Activated T-cell treated with anti-CD3 and anti-CD28 coated beads, Interleukin-2, amount 50 U/mL, for 72 hours (primary cell): Measurements from ENCODE around the gene FFAR1. TPM values are rescaled to one million over a fixed set of nuclear protein-coding genes. Genes with fewer than 3 reads are reported as not detected.

Source experiments
- ATAC-seq, 2 donors: fragments of 150-1000 bp; cut with Tn5 transposase; replicated peaks in 1 of 2; 2 replicates each; pipeline ENCODE4 v1.10.0; 2021; ENCODE audit warnings: moderate library complexity in 2 of 2, mild to moderate bottlenecking in 1 of 2
- DNase-seq, 2 donors: peaks; one replicate each; pipeline ENCODE4 v3.0.0; 2021 to 2022; ENCODE audit warnings: mixed read lengths in 1 of 2
- H3K27ac Mint-ChIP-seq: one replicate; pipeline ENCODE4 v1.8.0; 2022; ENCODE audit warnings: mild to moderate bottlenecking, moderate library complexity, mixed read lengths
- H3K27me3 Mint-ChIP-seq: one replicate; pipeline ENCODE4 v1.8.0; 2022; ENCODE audit warnings: low read depth, mixed read lengths
- H3K36me3 Mint-ChIP-seq, 2 donors: one replicate each; pipeline ENCODE4 v1.8.0; 2022; ENCODE audit warnings: mixed read lengths in 2 of 2, mild to moderate bottlenecking in 1 of 2; ENCODE audit not compliant: insufficient read depth in 2 of 2
- H3K4me1 Mint-ChIP-seq: one replicate; pipeline ENCODE4 v1.8.0; 2022; ENCODE audit warnings: low read depth, mixed read lengths
- H3K4me3 Mint-ChIP-seq, 2 donors: one replicate each; pipeline ENCODE4 v1.8.0; 2022; ENCODE audit warnings: mild to moderate bottlenecking in 2 of 2, mixed read lengths in 2 of 2, moderate library complexity in 2 of 2
- H3K9me3 Mint-ChIP-seq, 2 donors: one replicate each; pipeline ENCODE4 v1.8.0; 2022; ENCODE audit warnings: mixed read lengths in 2 of 2
- total RNA-seq, 2 donors: library from RNA; stranded (reverse); gene quantifications; one replicate each; pipeline ENCODE4 v1.2.3, GENCODE V29; 2022

The FFAR1 gene
- total RNA-seq, 2 donors from 2014 or later, result 0.67 to 1.4 TPM

GRCh38 chr19:35309481-35310279, 38.0 kb upstream of the FFAR1 start:
- no peak overlapping the region for H3K4me3 Mint-ChIP-seq
- ATAC-seq, result no peak
- DNase-seq, result no peak
- H3K4me1 Mint-ChIP-seq, result peaks cover 7% of the 10 kb centered on the region
- no peaks in the 10 kb centered on the region for H3K27me3 Mint-ChIP-seq
- H3K27ac Mint-ChIP-seq, result no peak overlapping the region
- no peaks in the 10 kb centered on the region for H3K36me3 Mint-ChIP-seq
- H3K9me3 Mint-ChIP-seq, result no peaks in the 10 kb centered on the region

GRCh38 chr19:35310331-35310730, 37.4 kb upstream of the FFAR1 start:
- ATAC-seq (peak in 1 of 2 donors; percentile 62), DNase-seq (no peak)
- H3K36me3 Mint-ChIP-seq, result no peaks in the 10 kb centered on the region
- no peak overlapping the region for H3K27ac Mint-ChIP-seq
- H3K9me3 Mint-ChIP-seq, result no peaks in the 10 kb centered on the region
- no peak overlapping the region for H3K4me3 Mint-ChIP-seq
- H3K4me1 Mint-ChIP-seq, result peaks cover 7% of the 10 kb centered on the region
- H3K27me3 Mint-ChIP-seq, result no peaks in the 10 kb centered on the region

- no peaks in the 10 kb centered on the region for H3K27me3 Mint-ChIP-seq
- peaks cover 7% of the 10 kb centered on the region for H3K4me1 Mint-ChIP-seq
- ATAC-seq (no peak), DNase-seq (no peak)
- H3K4me3 Mint-ChIP-seq, result no peak overlapping the region
- H3K27ac Mint-ChIP-seq, result no peak overlapping the region
- H3K9me3 Mint-ChIP-seq, result no peaks in the 10 kb centered on the region
- no peaks in the 10 kb centered on the region for H3K36me3 Mint-ChIP-seq
Observed at GRCh38 chr19:35310811-35311465, 36.8 kb upstream of the FFAR1 start.

GRCh38 chr19:35311901-35312665, 35.6 kb upstream of the FFAR1 start:
- Mint-ChIP-seq H3K27me3 (no peaks in the 10 kb centered on the region), H3K36me3 (no peaks in the 10 kb centered on the region), H3K4me3 (no peak overlapping the region), H3K27ac (no peak overlapping the region), H3K4me1 (no peaks in the 10 kb centered on the region), H3K9me3 (no peaks in the 10 kb centered on the region)
- DNase-seq (no peak), ATAC-seq (no peak)

- DNase-seq (no peak), ATAC-seq (no peak)
- no peaks in the 10 kb centered on the region for H3K36me3 Mint-ChIP-seq
- H3K27ac Mint-ChIP-seq, result no peak overlapping the region
- H3K4me3 Mint-ChIP-seq, result no peak overlapping the region
- H3K9me3 Mint-ChIP-seq, result no peaks in the 10 kb centered on the region
- H3K4me1 Mint-ChIP-seq, result peaks cover 1% of the 10 kb centered on the region
- no peaks in the 10 kb centered on the region for H3K27me3 Mint-ChIP-seq
Observed at GRCh38 chr19:35313587-35313986, 34.1 kb upstream of the FFAR1 start.

- DNase-seq (no peak), ATAC-seq (no peak)
- H3K27ac Mint-ChIP-seq, result no peak overlapping the region
- H3K36me3 Mint-ChIP-seq, result no peaks in the 10 kb centered on the region
- peaks cover 6% of the 10 kb centered on the region for H3K4me1 Mint-ChIP-seq
- H3K27me3 Mint-ChIP-seq, result no peaks in the 10 kb centered on the region
- no peak overlapping the region for H3K4me3 Mint-ChIP-seq
- H3K9me3 Mint-ChIP-seq, result no peaks in the 10 kb centered on the region
Observed at GRCh38 chr19:35314031-35314430, 33.7 kb upstream of the FFAR1 start.

GRCh38 chr19:35314858-35315470, 32.7 kb upstream of the FFAR1 start:
- no peak overlapping the region for H3K27ac Mint-ChIP-seq
- no peak overlapping the region for H3K4me3 Mint-ChIP-seq
- ATAC-seq (no peak), DNase-seq (no peak)
- no peaks in the 10 kb centered on the region for H3K9me3 Mint-ChIP-seq
- no peaks in the 10 kb centered on the region for H3K36me3 Mint-ChIP-seq
- no peaks in the 10 kb centered on the region for H3K27me3 Mint-ChIP-seq
- peaks cover 12% of the 10 kb centered on the region for H3K4me1 Mint-ChIP-seq

GRCh38 chr19:35315883-35316282, 31.8 kb upstream of the FFAR1 start:
- Mint-ChIP-seq H3K9me3 (no peaks in the 10 kb centered on the region), H3K36me3 (no peaks in the 10 kb centered on the region), H3K4me1 (peaks cover 12% of the 10 kb centered on the region), H3K27me3 (no peaks in the 10 kb centered on the region), H3K27ac (no peak overlapping the region), H3K4me3 (no peak overlapping the region)
- ATAC-seq, result no peak
- DNase-seq, result no peak

GRCh38 chr19:35316560-35316959, 31.1 kb upstream of the FFAR1 start:
- no peak for DNase-seq
- H3K4me1 Mint-ChIP-seq, result peaks cover 12% of the 10 kb centered on the region

GRCh38 chr19:35317464-35318043, 30.1 kb upstream of the FFAR1 start:
- H3K4me3 Mint-ChIP-seq, result no peak overlapping the region
- H3K36me3 Mint-ChIP-seq, result no peaks in the 10 kb centered on the region
- no peak for DNase-seq
- ATAC-seq, result no peak
- H3K27ac Mint-ChIP-seq, result no peak overlapping the region
- H3K4me1 Mint-ChIP-seq, result peaks cover 12% of the 10 kb centered on the region
- peaks cover 0 to 2% of the 10 kb centered on the region in 2 donors for H3K9me3 Mint-ChIP-seq
- H3K27me3 Mint-ChIP-seq, result no peaks in the 10 kb centered on the region

More at GRCh38 chr19:35316560-35316959, 31.1 kb upstream of the FFAR1 start:
- no peak for ATAC-seq
- no peaks in the 10 kb centered on the region for H3K36me3 Mint-ChIP-seq
- H3K27ac Mint-ChIP-seq, result no peak overlapping the region
- no peak overlapping the region for H3K4me3 Mint-ChIP-seq
- H3K27me3 Mint-ChIP-seq, result no peaks in the 10 kb centered on the region
- H3K9me3 Mint-ChIP-seq, result no peaks in the 10 kb centered on the region

- peak; percentile 44 to 85 for ATAC-seq
- H3K4me3 Mint-ChIP-seq, result peak overlapping the region in 1 of 2 donors; percentile 25
- peak overlapping the region; percentile 35 for H3K27ac Mint-ChIP-seq
- peak in 1 of 2 donors; percentile 26 for DNase-seq
- no peaks in the 10 kb centered on the region for H3K27me3 Mint-ChIP-seq
- H3K4me1 Mint-ChIP-seq, result peaks cover 12% of the 10 kb centered on the region
- no peaks in the 10 kb centered on the region for H3K36me3 Mint-ChIP-seq
- H3K9me3 Mint-ChIP-seq, result peaks cover 0 to 2% of the 10 kb centered on the region in 2 donors
Observed at GRCh38 chr19:35318679-35319448, 28.8 kb upstream of the FFAR1 start.

- Mint-ChIP-seq H3K9me3 (peaks cover 0 to 2% of the 10 kb centered on the region in 2 donors), H3K4me3 (no peak overlapping the region), H3K36me3 (no peaks in the 10 kb centered on the region), H3K27ac (no peak overlapping the region), H3K4me1 (peaks cover 12% of the 10 kb centered on the region), H3K27me3 (peaks cover 7% of the 10 kb centered on the region)
- peak in 1 of 2 donors; percentile 21 for ATAC-seq
- no peak for DNase-seq
Observed at GRCh38 chr19:35320065-35320713, 27.5 kb upstream of the FFAR1 start.
